Measurements from ENCODE around the gene ABTB1.

The ABTB1 gene

GRCh38 chr3:127662001-127662469 lies 10.7 kb upstream of the ABTB1 start:
- no peak for TF ChIP-seq CTCF (conservative IDR thresholded peaks at IDR 0.05)
- H3K27ac ChIP-seq, result no peak overlapping the region

GRCh38 chr3:127663151-127663550 lies 9.6 kb upstream of the ABTB1 start:
- no peak for TF ChIP-seq CTCF (conservative IDR thresholded peaks at IDR 0.05)
- no peak overlapping the region for H3K27ac ChIP-seq

- H3K27ac ChIP-seq, result no peak overlapping the region
- TF ChIP-seq CTCF (conservative IDR thresholded peaks at IDR 0.05), result no peak
These were observed 7.6 kb upstream of the ABTB1 start for GRCh38 chr3:127665165-127665564.

- H3K27ac ChIP-seq, result no peak overlapping the region
- TF ChIP-seq CTCF (conservative IDR thresholded peaks at IDR 0.05), result no peak
These were observed 7.2 kb upstream of the ABTB1 start for GRCh38 chr3:127665586-127665985.

DNA sequence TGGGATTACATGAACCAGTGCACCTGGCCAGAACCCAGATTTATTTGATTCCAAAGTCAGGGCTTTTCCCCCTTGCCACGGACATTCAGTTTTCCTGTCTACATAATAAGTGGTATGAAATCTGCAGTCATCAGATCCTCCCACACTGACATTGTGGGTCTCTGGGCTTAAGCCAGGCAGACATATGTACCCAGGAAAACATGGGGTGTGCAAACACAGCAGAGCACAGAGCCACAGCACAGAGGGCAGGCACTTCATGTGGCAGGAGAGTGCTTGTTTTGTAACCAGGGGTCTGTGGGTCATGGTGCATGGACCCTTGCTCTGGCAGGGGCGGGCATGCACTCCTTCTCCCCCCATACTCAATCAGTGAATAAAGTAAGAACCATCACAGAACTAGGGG lies 6.1 kb upstream of the ABTB1 start:
- no peak overlapping the region for H3K27ac ChIP-seq
- no peak for TF ChIP-seq CTCF (conservative IDR thresholded peaks at IDR 0.05)

GRCh38 chr3:127667119-127667681 lies 5.6 kb upstream of the ABTB1 start:
- H3K27ac ChIP-seq, result no peak overlapping the region
- TF ChIP-seq CTCF (conservative IDR thresholded peaks at IDR 0.05), result no peak

GRCh38 chr3:127668906-127669305 lies 3.8 kb upstream of the ABTB1 start:
- H3K27ac ChIP-seq, result no peak overlapping the region
- TF ChIP-seq CTCF (conservative IDR thresholded peaks at IDR 0.05), result no peak
